Subcutaneous preadipocyte (primary cell): ENCODE data around the gene NPM1. TPM values are rescaled to one million over a fixed set of nuclear protein-coding genes. Genes with fewer than 3 reads are reported as not detected.

Source experiments
- small RNA-seq: library from RNA; depleted of rRNA; stranded (forward); fragments of <200 nt; gene quantifications from one replicate; pipeline ENCODE3, GENCODE V24; 2012
- total RNA-seq: library from RNA; depleted of rRNA; stranded (reverse); fragments of >200 nt; gene quantifications from 2 replicates; pipeline ENCODE4 v1.2.3, GENCODE V29; 2012

NPM1 gene
- 1,204 and 1,314 TPM in 2 replicates for total RNA-seq

DNA sequence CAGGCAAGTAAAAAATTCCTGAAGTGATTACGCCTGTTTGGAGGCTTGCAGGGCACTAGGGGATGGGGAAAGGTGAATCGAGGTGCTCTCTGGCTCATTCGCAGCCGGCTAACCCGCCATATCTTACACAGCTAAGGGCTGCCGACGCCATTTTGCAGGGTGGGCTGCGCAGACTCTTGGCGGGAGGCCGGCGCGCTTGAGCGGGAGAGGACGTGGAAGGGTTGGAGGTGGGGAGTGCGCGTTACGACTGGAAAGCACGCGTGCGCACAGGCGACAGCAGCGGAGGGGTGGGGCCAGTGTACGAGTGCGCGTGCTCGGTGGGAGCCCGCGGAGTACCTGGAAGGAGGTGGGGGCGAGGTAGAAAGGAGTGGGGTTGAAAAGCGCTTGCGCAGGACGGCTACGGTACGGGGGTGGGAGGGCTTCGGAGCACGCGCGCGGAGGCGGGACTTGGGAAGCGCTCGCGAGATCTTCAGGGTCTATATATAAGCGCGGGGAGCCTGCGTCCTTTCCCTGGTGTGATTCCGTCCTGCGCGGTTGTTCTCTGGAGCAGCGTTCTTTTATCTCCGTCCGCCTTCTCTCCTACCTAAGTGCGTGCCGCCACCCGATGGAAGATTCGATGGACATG lies at the start of gene NPM1:
Gene NPM1, plus strand, starts transcription at position 505 of the 625 bp plus-strand sequence. Its CDS starts 100 bp downstream, at position 605.

DNA sequence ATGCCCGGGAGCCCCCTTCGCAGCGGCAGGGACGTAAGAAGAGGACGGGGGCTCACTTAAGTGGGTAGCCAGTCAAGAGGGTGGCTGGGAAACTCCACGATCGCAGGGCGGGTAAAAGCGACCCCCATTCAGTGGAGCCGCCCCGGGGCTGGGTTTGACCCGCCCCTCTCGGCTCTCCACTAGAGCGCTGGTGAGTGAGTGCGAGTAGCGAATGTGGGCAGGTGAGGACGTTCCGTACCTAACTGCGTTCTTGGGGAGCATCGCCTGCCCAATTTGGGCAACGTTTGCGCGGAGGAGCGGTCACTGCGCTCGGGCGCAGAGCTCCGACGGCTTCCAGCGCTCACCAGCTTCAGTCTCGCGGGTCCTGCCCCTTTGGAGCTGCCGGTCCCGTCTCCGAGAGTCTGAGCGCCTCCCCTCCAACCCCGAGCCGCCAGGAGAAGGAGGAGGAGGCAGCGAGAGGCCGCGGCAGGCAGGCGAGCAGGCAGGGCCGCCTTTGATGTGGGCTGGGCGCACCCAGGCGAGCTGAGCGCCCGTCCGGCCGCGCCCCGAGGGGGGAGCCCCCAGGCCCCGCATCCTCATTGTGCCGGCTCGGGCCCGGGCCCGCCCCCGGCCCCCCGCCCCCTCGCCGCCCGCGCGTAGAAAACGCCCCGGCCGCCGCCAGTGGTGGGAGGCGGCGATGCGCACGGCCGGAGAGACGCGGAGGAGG lies 31.5 kb downstream of the NPM1 start, which contains the start of gene FGF18:
Gene FGF18, plus strand, starts transcription at position 666 of the 706 bp plus-strand sequence. CDS start 553 bp downstream, outside the sequence.

Small RNA genes within 50 kb of the gene (small RNA-seq; reads per million reads assigned to genes)
- not detected for gene AC091980.1
- gene MIR3912: 0.71 reads per million, percentile 44 among the genes with 10 or more reads in this experiment
- not detected for gene RN7SL339P
- gene SNORA70J: 0.16 reads per million

Other genes starting within 250 kb of the NPM1 start
- not detected in 2 replicates for gene TLX3, start 78.6 kb upstream of the NPM1 start, total RNA-seq
- not detected in 2 replicates for gene FGF18, start 31.8 kb downstream of the NPM1 start, total RNA-seq